ENCODE data around the gene KRI1.

DNA sequence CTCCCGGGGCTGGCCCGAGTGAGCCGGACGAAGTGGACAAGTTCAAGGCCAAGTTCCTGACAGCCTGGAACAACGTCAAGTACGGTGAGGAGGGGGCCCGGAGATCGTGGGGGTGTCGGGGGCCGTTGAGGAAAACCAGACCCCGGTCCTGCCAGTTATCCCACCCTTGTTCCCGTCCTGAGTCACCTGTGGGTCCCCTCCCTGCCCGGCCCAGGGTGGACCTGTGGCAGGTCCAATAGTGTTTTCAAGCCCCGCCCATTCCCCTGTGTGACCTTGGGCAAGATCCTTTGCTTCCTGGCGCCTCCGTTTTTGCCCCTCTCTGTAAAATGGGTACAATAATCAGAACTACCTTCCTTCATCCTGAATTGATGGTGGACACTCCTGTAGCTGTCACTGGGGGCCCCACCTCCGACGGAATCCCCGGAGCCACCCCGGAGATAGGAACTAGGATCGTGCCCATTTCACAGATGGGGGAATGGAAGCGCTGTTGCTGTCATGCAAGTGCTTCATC lies 21.5 kb downstream of the KRI1 start:
- TF ChIP-seq, protein P1, sequence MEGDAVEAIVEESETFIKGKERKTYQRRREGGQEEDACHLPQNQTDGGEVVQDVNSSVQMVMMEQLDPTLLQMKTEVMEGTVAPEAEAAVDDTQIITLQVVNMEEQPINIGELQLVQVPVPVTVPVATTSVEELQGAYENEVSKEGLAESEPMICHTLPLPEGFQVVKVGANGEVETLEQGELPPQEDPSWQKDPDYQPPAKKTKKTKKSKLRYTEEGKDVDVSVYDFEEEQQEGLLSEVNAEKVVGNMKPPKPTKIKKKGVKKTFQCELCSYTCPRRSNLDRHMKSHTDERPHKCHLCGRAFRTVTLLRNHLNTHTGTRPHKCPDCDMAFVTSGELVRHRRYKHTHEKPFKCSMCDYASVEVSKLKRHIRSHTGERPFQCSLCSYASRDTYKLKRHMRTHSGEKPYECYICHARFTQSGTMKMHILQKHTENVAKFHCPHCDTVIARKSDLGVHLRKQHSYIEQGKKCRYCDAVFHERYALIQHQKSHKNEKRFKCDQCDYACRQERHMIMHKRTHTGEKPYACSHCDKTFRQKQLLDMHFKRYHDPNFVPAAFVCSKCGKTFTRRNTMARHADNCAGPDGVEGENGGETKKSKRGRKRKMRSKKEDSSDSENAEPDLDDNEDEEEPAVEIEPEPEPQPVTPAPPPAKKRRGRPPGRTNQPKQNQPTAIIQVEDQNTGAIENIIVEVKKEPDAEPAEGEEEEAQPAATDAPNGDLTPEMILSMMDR (IDR thresholded peaks at IDR 0.05): no peak
- TF ChIP-seq POLR2A (IDR thresholded peaks at IDR 0.05): no peak

All from gastroesophageal sphincter (tissue), 3 donors.